Measurements from ENCODE around the gene SHROOM3. TPM values are rescaled to one million over a fixed set of nuclear protein-coding genes. Genes with fewer than 3 reads are reported as not detected.

Gene SHROOM3
- total RNA-seq, 1 donor from 2014 or later, result 320 TPM

DNA sequence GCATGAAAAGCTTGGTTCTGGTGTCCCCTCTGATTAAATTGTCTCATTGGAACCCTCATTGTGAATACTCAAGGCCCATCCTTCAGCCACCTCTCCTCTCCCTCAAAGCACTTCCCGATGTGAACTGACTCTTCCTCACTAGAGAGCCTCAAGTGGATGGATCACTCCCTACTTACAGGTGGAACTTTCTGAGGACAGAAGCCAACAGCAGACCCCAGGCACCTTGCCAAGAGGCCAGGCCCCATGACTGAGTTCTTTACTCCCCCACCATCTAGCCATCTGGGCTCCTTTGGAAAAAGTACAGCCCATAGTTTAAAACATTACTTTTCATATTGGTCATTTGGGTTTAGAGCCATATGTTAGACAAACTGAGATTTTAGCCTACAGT, 224.1 kb downstream of the SHROOM3 start:
- DNase-seq (ENCODE audit: low spot score), result no peak

DNA sequence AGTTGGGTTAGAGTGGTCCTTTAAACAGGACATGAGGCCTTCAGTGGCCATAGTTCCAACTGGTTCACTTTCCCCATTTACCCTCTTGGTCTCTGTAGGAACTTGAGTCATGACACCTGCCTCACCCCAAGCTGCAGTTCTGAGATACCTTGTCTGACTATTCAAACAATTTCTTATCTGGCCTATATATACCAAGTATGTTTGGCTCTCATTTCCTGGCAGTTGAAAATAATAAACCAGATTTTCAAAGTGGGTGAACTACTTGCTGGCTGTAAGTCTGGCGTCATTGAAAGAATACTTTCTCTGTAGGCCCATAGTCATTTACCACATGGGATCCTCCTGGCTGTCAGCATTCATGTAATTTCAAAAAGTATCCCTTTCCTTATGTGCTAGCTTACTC, 228.8 kb downstream of the SHROOM3 start:
- DNase-seq (ENCODE audit: low spot score), result peak; percentile 23

DNA sequence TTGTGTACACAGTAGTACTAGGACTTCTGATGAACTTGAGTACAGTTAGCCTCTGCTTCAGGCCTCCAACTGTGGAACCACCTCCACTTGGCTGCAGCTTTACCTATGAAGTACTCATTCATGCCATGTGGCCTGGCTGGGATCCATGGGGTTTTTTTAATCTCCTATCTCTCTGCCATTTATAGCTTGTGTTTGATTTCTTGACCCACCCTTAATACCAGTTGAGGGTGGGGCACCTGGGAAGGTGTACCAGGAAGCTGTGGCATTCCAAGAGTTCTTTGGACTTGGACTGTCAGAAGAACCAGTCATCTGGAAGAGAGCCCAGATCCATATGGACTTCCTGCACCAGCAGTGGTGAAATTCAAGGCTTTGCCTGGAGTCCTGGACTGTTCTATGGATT, 230.1 kb downstream of the SHROOM3 start:
- peak; percentile 94 for DNase-seq (ENCODE audit: low spot score)

DNA sequence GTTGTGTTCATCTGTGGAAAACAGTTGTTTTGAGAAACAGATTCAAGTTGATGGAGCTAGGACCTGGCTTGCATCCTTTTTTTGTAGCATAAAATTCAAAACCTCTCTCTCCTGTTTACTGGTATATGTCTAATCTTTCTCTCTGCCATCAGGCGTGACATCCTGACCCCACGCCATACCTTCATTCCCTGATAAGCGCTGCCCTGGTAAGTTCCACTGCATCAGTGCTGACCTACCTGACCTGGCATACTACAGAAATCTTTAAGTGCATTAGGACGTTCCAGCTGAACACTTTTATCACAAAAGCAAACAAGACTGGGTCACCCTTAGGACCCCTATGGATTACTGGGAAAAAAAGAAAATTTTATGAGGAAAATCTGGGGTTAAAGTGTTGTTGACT, 230.7 kb downstream of the SHROOM3 start:
- DNase-seq (ENCODE audit: low spot score), result no peak

DNA sequence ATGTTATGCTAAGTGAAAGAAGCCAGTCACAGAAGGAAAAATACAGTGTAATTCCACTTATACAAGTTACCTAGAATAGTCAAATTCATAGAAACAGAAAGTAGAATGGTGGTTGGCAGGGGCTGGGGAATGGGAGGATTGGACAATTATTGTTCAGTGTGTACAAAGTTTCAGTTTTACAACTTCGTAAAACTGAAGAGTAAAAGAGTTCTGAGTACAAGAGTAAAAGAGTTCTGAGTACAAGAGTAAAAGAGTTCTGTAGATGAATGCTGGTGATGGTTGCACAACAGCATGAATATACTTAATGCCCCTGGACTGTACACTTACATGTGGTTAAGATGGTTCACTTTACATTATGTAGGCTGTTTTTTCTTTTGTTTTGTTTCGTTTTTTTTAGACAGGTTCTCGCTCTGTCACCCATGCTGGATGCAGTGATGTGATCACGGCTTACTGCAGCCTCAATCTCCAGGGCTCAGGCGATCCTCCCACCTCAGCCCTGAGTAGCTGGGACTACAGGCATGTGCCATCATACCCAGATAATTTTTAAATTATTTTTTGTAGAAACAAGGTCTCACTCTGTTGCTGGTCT, 232.0 kb downstream of the SHROOM3 start:
- no peak for DNase-seq (ENCODE audit: low spot score)

- DNase-seq (ENCODE audit: low spot score), result no peak
Measured at GRCh38 chr4:76670631-76671030, 235.6 kb downstream of the SHROOM3 start.

DNA sequence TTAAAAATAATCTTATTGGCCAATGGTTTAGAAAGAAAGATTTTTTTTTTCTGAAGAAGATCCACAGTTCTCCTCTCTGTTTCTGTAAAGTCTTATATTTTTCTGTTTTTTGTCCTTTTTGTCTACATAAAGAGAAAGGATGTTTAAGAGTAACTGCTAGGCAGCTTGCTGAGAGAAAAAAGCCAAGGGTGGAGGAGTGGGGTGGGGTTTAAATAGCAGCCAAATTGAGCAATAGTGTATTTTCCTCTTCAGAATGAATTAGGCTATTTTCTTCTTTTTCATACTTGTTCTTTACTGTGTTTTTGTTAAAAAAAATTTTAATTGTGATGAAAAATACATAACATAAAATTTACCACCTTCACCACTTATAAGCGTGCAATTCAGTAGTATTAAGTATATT, 238.3 kb downstream of the SHROOM3 start:
- no peak for DNase-seq (ENCODE audit: low spot score)

GRCh38 chr4:76674983-76675382, 240.0 kb downstream of the SHROOM3 start:
- DNase-seq (ENCODE audit: low spot score), result peak; percentile 30

DNA sequence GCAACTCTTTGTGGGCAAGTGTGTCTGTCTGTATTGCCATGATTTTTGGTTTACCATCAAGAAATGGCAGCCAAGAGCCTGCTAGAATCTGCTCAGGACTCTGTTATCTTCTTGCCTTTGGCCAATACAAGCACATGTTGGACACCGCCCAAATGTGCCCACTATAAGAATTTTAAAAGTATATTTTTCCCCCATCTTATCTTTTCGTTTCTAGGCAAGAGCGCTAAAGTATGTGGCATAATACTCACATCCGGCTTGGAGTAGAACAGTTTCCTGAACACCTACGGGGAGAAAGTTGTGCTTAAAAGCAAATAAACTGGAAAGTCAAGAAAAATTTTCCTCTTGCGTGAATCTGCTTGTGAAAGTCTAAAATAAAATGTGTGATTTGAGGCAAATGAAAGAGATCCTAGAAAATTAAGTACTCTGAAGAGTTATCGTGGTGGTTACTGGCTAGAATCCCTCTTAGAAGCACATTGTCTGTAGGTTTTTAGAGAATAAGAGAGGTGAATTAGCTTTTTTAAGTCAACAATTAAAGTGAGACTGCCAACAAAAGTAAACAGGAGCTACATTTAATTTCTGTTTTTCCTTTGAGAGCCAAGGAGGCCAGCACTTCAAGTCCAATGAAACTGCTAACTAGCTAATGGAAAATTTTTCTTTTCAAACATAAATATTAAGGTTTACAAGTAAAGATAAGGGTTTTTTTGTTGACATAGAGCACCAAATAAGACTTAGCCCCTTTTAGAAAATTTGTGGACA, 242.7 kb downstream of the SHROOM3 start:
- DNase-seq (ENCODE audit: low spot score), result no peak

GRCh38 chr4:76679691-76680090, 244.7 kb downstream of the SHROOM3 start:
- DNase-seq (ENCODE audit: low spot score), result no peak

- no peak for DNase-seq (ENCODE audit: low spot score)
Measured at GRCh38 chr4:76680952-76681351, 245.9 kb downstream of the SHROOM3 start.

DNA sequence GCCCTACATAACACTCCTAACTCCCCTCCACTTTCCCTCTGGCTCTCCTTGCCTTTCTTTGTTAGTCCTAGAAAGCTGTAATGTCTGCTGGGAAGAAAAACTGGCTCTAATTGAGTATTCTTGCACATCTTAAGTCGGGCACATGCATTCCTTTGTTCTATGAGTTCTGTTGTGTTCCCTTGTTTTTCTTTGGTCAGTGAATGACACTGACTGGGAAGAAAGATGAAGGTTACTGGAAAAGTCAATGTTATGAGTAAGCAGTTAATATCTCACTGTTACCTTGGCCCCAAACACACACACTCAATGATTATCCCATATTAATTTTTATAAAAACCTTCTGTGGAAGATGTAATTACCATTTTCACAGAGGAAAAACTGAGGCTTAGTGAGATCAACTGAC, 247.0 kb downstream of the SHROOM3 start:
- DNase-seq (ENCODE audit: low spot score), result no peak

- DNase-seq (ENCODE audit: low spot score), result no peak
Measured at GRCh38 chr4:76683144-76683543, 248.1 kb downstream of the SHROOM3 start.

DNA sequence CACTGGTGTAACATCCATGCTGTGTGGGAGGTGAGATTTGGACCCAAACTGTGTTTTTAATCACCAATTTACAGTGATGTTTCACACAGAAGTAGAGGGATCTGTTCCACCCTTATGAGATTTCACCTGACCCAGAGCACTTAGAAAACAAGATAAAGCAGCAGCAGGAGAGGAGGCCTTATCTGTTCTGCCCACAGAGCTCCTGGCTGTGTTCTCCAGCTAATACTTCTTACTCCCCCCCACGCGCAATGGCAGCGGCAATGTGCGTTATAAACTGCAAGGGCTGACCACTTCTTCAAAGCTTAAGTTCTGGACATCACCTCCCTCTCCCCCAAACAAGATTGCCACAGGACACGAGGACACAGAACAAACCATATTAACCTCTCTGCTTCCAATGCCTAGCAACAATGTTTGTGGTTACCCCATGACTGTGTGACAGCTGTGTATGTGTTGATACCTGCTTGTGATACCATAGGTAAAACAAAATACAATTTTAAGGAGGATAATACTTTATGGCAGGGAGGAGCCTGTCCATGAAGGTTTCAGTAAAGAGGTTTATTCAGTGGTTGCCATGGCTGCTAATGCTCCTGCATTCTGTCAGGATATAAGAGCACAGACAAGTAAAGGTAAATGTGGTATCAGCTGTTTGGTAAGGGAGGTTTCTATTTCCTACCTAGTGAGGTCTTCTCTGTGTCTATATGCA, 252.9 kb downstream of the SHROOM3 start:
- DNase-seq (ENCODE audit: low spot score), result no peak

GRCh38 chr4:76688619-76689144, 253.7 kb downstream of the SHROOM3 start:
- no peak for DNase-seq (ENCODE audit: low spot score)

- DNase-seq (ENCODE audit: low spot score), result no peak
Measured at GRCh38 chr4:76689145-76689817, 254.3 kb downstream of the SHROOM3 start.

DNA sequence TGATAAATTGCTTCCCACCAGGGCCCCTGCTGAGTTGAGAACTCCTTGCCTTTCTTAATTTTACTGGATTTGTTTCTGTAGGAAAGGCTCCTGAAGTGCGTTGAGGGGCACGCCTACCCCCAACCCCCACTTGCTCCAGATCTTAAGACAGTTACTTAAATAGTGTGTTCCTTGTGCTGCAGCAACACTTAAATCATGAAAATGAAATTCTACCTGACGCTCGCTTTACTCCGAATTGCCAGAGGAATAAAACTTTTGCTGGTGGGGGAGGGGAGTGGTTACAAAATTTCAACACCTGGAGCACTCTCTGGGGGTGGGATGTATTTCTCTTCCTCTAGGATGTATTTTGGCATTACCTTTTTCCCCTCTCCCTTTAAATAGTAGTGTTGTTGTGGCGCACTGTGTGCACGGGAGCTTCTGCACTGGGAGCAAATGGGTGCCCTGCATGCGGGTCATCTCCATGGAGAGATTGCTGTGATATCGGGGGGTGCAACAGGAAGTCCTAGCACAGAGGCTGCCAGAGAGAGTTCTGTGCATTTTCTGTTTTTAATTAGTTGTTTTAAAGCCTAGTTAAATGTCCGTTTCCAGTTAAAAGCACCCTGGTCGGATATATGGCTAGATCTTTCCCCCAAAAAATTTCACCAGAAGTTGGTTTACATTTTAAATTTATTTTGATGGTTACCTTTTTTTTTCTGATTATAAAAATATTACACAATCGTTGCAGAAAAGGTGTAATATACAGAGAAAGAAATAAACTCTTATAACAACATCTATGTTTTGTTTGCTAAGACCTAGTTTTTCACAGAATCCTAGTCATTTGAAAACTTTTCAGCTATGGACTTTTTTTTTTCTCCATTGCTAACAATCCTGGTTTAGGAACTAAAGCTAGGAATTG, 255.2 kb downstream of the SHROOM3 start:
- no peak for DNase-seq (ENCODE audit: low spot score)

- no peak for DNase-seq (ENCODE audit: low spot score)
Measured at GRCh38 chr4:76690906-76691275, 255.9 kb downstream of the SHROOM3 start.

GRCh38 chr4:76691807-76692582, 257.0 kb downstream of the SHROOM3 start:
- DNase-seq (ENCODE audit: low spot score), result no peak

DNA sequence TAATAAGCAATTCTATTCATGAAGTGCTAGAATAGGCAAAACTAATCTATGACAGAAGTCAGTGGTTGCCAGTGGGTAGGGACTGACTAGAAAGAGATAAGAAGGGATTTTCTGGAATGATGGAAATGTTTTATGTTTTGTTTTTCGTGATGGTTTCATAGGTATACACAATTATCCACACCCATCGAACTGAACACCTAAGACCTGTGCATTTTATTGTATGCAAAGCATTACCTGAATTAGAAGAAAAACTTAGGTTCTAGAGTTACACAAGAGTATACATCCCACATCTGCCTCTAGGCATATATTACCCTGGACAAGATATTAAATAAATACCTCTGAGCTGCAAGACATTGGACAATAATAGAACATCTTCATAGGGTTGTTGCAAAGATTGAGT, 257.7 kb downstream of the SHROOM3 start:
- no peak for DNase-seq (ENCODE audit: low spot score)
